ENCODE data around the gene WFIKKN1. TPM values are rescaled to one million over a fixed set of nuclear protein-coding genes. Genes with fewer than 3 reads are reported as not detected.

Gene WFIKKN1
- total and polyA plus RNA-seq, 2 of the 4 experiments (the other 2 are of a cell fraction), result 0.10 TPM; not detected in 1

DNA sequence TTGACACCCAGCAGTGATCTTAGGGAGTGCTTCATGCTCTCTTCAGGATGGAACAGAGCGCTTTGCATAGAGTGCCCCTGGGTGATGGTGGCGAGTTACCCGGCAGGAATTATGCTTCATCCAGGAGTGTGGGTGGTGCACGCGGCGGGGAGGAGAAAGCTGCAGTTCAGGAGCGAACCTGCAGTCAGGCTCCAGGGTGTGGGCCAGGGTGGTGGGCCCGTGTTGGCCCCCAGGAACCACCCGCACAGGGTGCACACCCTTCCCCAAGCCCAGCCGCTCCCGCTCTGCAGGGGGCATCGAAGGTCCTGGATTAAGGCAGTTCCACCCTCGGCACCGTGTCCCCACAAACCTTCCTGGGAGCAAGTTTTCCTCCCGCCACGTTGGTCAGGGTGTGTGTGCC is 37.0 kb upstream of the WFIKKN1 start:
- Histone ChIP-seq H2AFZ (replicated peaks; ENCODE audit: low read length, poor library complexity) (peak overlapping the region; percentile 58), H2BK20ac (ENCODE audit: low read depth, low read length) (no peak overlapping the region), H2BK5ac (ENCODE audit: low read depth, low read length, poor library complexity, severe bottlenecking) (no peak overlapping the region), H3K27me3 (ENCODE audit: control insufficient read depth, insufficient read depth, low read length) (no peaks in the 10 kb centered on the region), H3K18ac (ENCODE audit: low read depth, low read length) (no peak overlapping the region), H3K4ac (ENCODE audit: low read depth, low read length) (no peak overlapping the region), H3K23ac (ENCODE audit: low read depth, low read length) (no peak overlapping the region), H3K9me3 (ENCODE audit: control insufficient read depth, insufficient read depth, low read length) (no peaks in the 10 kb centered on the region), H3K79me1 (ENCODE audit: low read depth in 1 of 2, low read length in 2 of 2) (peaks cover 23 to 76% of the 10 kb centered on the region in 2 experiments; a peak in 3 of 4 replicates), H2AK5ac (ENCODE audit: low read depth, low read length) (no peak overlapping the region), H3K36me3 (ENCODE audit: control insufficient read depth, insufficient read depth, low read length) (peaks cover 5% of the 10 kb centered on the region; the same call in 1 of the 2 replicates), H3K9ac (ENCODE audit: low read depth, low read length) (no peak overlapping the region), H3K9me1 (ENCODE audit: insufficient read depth, low read length) (peaks cover 12% of the 10 kb centered on the region; the same call in 1 of the 2 replicates), H2BK15ac (ENCODE audit: low read depth, low read length) (no peak overlapping the region), H3K4me3 (ENCODE audit: insufficient read depth, low read depth, low read length) (no peak overlapping the region), H4K5ac (ENCODE audit: low read depth, low read length) (no peak overlapping the region), H3K4me2 (ENCODE audit: low read depth, low read length) (no peak overlapping the region), H3K27ac (ENCODE audit: insufficient read depth, low read length) (no peak overlapping the region), H2BK120ac (ENCODE audit: low read depth, low read length) (no peak overlapping the region), H3K14ac (replicated peaks; ENCODE audit: low read depth, low read length) (no peak overlapping the region), H2AK9ac (replicated peaks; ENCODE audit: low read depth, low read length, poor library complexity) (no peak overlapping the region), H4K20me1 (ENCODE audit: insufficient read depth, low read length) (peaks cover 59% of the 10 kb centered on the region), H4K91ac (ENCODE audit: insufficient read depth, low read depth, low read length) (no peak overlapping the region), H3K4me1 (ENCODE audit: control insufficient read depth, insufficient read depth, low read length) (peaks cover 7% of the 10 kb centered on the region; the same call in 1 of the 2 replicates), H4K8ac (ENCODE audit: low read depth in 2 of 2, low read length in 2 of 2) (no peak overlapping the region), H3K56ac (ENCODE audit: extremely low read depth, insufficient read depth, low read length) (no peak overlapping the region)
- in situ Hi-C loops (cut with MboI; ENCODE audit: low sequenced_read_pairs) (no loop called here), intact Hi-C loops (cut with micrococcal nuclease) (no loop called here), dilution Hi-C loops (cut with HindIII; ENCODE audit: low sequenced_read_pairs, unreplicated experiment) (no loop called here)
- ATAC-seq (ENCODE audit: low read depth) (no peak), DNase-seq (no peak)
- CTCF ChIA-PET, result no interaction called here
- POLR2A ChIA-PET (ENCODE audit: unreplicated experiment), result no interaction called here
- WGBS, 2 experiments (ENCODE audit: extremely low coverage in 2 of 2, insufficient read length in 1 of 2), result 89% methylated on average over 3 of the region's 16 CpGs; no CpG with 5 or more reads in 1 of the 2 experiments
- TF ChIP-seq RCOR1 (IDR thresholded peaks at IDR 0.05; ENCODE audit: insufficient replicate concordance, low read length) (no peak), CHD1 (IDR thresholded peaks at IDR 0.05; ENCODE audit: low read depth, low read length) (no peak), SMC3 (IDR thresholded peaks at IDR 0.05; ENCODE audit: low read depth, low read length) (no peak), CEBPB (IDR thresholded peaks at IDR 0.05; ENCODE audit: low read depth, low read length) (no peak), MXI1 (IDR thresholded peaks at IDR 0.05; ENCODE audit: borderline replicate concordance, low read depth, low read length) (no peak), FOS (IDR thresholded peaks at IDR 0.05; ENCODE audit: low read depth, low read length) (no peak), NFE2L2 (IDR thresholded peaks at IDR 0.05; ENCODE audit: low read depth, low read length) (no peak), POLR2A (IDR thresholded peaks at IDR 0.05; ENCODE audit: low read depth, low read length) (no peak), MAZ (IDR thresholded peaks at IDR 0.05; ENCODE audit: borderline replicate concordance, low read depth, low read length) (no peak), RFX5 (IDR thresholded peaks at IDR 0.05; ENCODE audit: low read depth, low read length) (no peak), RAD21 (IDR thresholded peaks at IDR 0.05; ENCODE audit: low read length) (no peak), BHLHE40 (IDR thresholded peaks at IDR 0.05; ENCODE audit: low read depth, low read length) (no peak), MAFK (IDR thresholded peaks at IDR 0.05; ENCODE audit: low read depth, low read length) (no peak)
- TF ChIP-seq, protein P1, sequence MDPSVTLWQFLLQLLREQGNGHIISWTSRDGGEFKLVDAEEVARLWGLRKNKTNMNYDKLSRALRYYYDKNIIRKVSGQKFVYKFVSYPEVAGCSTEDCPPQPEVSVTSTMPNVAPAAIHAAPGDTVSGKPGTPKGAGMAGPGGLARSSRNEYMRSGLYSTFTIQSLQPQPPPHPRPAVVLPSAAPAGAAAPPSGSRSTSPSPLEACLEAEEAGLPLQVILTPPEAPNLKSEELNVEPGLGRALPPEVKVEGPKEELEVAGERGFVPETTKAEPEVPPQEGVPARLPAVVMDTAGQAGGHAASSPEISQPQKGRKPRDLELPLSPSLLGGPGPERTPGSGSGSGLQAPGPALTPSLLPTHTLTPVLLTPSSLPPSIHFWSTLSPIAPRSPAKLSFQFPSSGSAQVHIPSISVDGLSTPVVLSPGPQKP (IDR thresholded peaks at IDR 0.05; ENCODE audit: borderline replicate concordance, low read depth, low read length), result no peak
- TF ChIP-seq, protein P2, sequence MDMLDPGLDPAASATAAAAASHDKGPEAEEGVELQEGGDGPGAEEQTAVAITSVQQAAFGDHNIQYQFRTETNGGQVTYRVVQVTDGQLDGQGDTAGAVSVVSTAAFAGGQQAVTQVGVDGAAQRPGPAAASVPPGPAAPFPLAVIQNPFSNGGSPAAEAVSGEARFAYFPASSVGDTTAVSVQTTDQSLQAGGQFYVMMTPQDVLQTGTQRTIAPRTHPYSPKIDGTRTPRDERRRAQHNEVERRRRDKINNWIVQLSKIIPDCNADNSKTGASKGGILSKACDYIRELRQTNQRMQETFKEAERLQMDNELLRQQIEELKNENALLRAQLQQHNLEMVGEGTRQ (IDR thresholded peaks at IDR 0.05; ENCODE audit: low read depth, low read length), result no peak
- BruUV-seq (replicated peaks), result no TSS peak
